T1000 (cell line): ENCODE data around the gene RHOBTB3.

Experiments
- DNase-seq: peaks from one replicate; lab custom pipeline; 2025; ENCODE audit warnings: mixed read lengths; lab: John Stamatoyannopoulos, UW

The RHOBTB3 gene

GRCh38 chr5:95763941-95764340, 32.8 kb downstream of the RHOBTB3 start:
- DNase-seq, result no peak

GRCh38 chr5:95768731-95769130, 37.6 kb downstream of the RHOBTB3 start:
- DNase-seq, result no peak

GRCh38 chr5:95770830-95771708, 39.9 kb downstream of the RHOBTB3 start:
- no peak for DNase-seq

GRCh38 chr5:95771892-95772291, 40.8 kb downstream of the RHOBTB3 start:
- no peak for DNase-seq

GRCh38 chr5:95773335-95774059, 42.4 kb downstream of the RHOBTB3 start:
- DNase-seq, result no peak

GRCh38 chr5:95777441-95777840, 46.3 kb downstream of the RHOBTB3 start:
- no peak for DNase-seq

- DNase-seq, result no peak
Measured at GRCh38 chr5:95778713-95779436, 47.7 kb downstream of the RHOBTB3 start.

- no peak for DNase-seq
Measured at GRCh38 chr5:95779611-95780010, 48.5 kb downstream of the RHOBTB3 start.

- DNase-seq, result no peak
Measured at GRCh38 chr5:95780597-95780996, 49.5 kb downstream of the RHOBTB3 start.

GRCh38 chr5:95781101-95781583, 50.0 kb downstream of the RHOBTB3 start:
- peak; percentile 26 for DNase-seq

GRCh38 chr5:95782181-95782580, 51.0 kb downstream of the RHOBTB3 start:
- no peak for DNase-seq

GRCh38 chr5:95783661-95784060, 52.5 kb downstream of the RHOBTB3 start:
- no peak for DNase-seq

GRCh38 chr5:95784514-95785302, 53.6 kb downstream of the RHOBTB3 start:
- no peak for DNase-seq

- no peak for DNase-seq
Measured at GRCh38 chr5:95786821-95787418, 55.8 kb downstream of the RHOBTB3 start.

GRCh38 chr5:95788493-95788892, 57.4 kb downstream of the RHOBTB3 start:
- DNase-seq, result no peak

- DNase-seq, result no peak
Measured at GRCh38 chr5:95791751-95792150, 60.6 kb downstream of the RHOBTB3 start.

- no peak for DNase-seq
Measured at GRCh38 chr5:95794070-95794516, 63.0 kb downstream of the RHOBTB3 start.

GRCh38 chr5:95797301-95797700, 66.2 kb downstream of the RHOBTB3 start:
- no peak for DNase-seq

GRCh38 chr5:95798048-95798447, 66.9 kb downstream of the RHOBTB3 start:
- no peak for DNase-seq

GRCh38 chr5:95798545-95798944, 67.4 kb downstream of the RHOBTB3 start:
- no peak for DNase-seq
